ENCODE results near the gene PKN2. TPM values are rescaled to one million over a fixed set of nuclear protein-coding genes. Genes with fewer than 3 reads are reported as not detected.
"Not testable (repeated sequence)": the region's sequence is repeated elsewhere in the genome, so short reads cannot be mapped to it uniquely, and the experiment has no call there.

Gene PKN2
- total RNA-seq, 6 experiments from 2014 or later = 32.4 to 43.6 (median 35.7) TPM

- H3K36me3 Mint-ChIP-seq (ENCODE audit: low read depth) = peaks cover 10% of the 10 kb centered on the region; the same call in 1 of the 2 replicates
- TF ChIP-seq CTCF (IDR thresholded peaks at IDR 0.05) = no peak
- peak overlapping the region; percentile 29 for H3K27ac Mint-ChIP-seq
- no peak overlapping the region for H3K4me3 Mint-ChIP-seq
- H3K9me3 Mint-ChIP-seq = no peaks in the 10 kb centered on the region
- no peak for DNase-seq
- H3K27me3 Mint-ChIP-seq (ENCODE audit: insufficient read depth) = peaks cover 2% of the 10 kb centered on the region; the same call in 1 of the 2 replicates
- H3K4me1 Mint-ChIP-seq (ENCODE audit: low read depth) = peaks cover 35% of the 10 kb centered on the region
Measured at GRCh38 chr1:88878731-88879130, 194.7 kb downstream of the PKN2 start.

- H3K36me3 Mint-ChIP-seq (ENCODE audit: low read depth) = peaks cover 10% of the 10 kb centered on the region; the same call in 1 of the 2 replicates
- H3K27me3 Mint-ChIP-seq (ENCODE audit: insufficient read depth); H3K9me3 Mint-ChIP-seq: not testable (repeated sequence)
Measured at GRCh38 chr1:88880717-88881116, 196.6 kb downstream of the PKN2 start.

GRCh38 chr1:88883156-88883555 lies 199.1 kb downstream of the PKN2 start:
- peak; percentile 37 for DNase-seq
- Mint-ChIP-seq H3K4me3 (no peak overlapping the region), H3K36me3 (ENCODE audit: low read depth) (peaks cover 14% of the 10 kb centered on the region; the same call in 1 of the 2 replicates), H3K27ac (peak overlapping the region; percentile 67), H3K4me1 (ENCODE audit: low read depth) (peaks cover 38% of the 10 kb centered on the region), H3K27me3 (ENCODE audit: insufficient read depth) (no peaks in the 10 kb centered on the region), H3K9me3 (no peaks in the 10 kb centered on the region)
- TF ChIP-seq CTCF (IDR thresholded peaks at IDR 0.05) = no peak

More at GRCh38 chr1:88880717-88881116, 196.6 kb downstream of the PKN2 start:
- H3K4me3 Mint-ChIP-seq, DNase-seq, H3K27ac Mint-ChIP-seq: not testable (repeated sequence)
- H3K4me1 Mint-ChIP-seq (ENCODE audit: low read depth) = peaks cover 39% of the 10 kb centered on the region

Other genes starting within 250 kb of the PKN2 start
- 10 to 100 TPM; 24.8 to 29.7 (median 27.0) TPM for gene GTF2B, start 207.3 kb downstream of the PKN2 start, total RNA-seq (2021; fragmentation: NEBNext Ultra II Directional; extraction: Animal tissue kit (Norgen Biotek cat#: 25700))

Data from HFFc6 (cell line).